ENCODE data around the gene AQP7. TPM values are rescaled to one million over a fixed set of nuclear protein-coding genes. Genes with fewer than 3 reads are reported as not detected.

Gene AQP7
- total and polyA plus RNA-seq, 2 donors (not counting 1 experiment from before 2014, with no cell fraction given): not detected

DNA sequence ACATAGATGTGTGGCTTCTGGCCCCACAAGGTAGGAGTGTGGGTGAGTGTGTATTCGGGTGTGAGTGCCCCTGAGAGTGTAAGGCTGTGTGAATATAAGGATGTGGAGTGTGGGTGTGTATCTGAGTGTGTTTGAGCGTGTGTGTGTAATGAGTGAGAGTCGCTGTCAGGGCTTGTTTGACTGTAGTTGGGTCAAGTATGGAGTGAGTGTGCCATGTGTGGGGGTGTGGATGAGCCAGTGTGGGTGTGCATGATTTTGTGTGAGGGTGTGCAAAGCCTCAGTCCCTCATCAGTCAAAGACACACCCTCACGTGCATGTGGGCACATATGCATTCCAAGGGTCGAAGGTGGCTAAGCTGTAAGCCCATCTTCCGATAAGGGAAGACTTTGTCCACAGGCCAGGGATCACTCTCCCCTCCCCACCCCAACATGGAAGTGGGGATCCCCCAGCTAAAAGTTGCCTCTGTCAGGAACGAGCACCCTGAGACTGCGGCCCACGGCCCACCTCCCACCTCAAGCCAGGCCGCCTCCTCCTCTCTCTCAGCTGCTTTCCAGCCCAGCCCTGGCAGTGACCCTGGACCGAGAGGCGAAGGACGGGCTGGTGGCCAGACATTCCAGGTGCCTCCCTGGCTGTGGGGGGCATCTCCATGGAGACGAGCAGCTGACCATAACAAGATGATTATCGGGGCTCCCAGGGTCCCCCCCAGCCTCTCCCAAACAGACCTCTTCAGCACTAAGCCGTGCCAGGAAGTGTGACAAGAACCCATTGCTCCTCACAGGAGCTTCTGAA, 32.1 kb upstream of the AQP7 start:
- H3K27ac Mint-ChIP-seq: no peak overlapping the region
- no peaks in the 10 kb centered on the region for H3K9me3 Mint-ChIP-seq (ENCODE audit: insufficient read depth)
- H3K27ac ChIP-seq (ENCODE audit: low read length in 2 of 2): no peak overlapping the region

DNA sequence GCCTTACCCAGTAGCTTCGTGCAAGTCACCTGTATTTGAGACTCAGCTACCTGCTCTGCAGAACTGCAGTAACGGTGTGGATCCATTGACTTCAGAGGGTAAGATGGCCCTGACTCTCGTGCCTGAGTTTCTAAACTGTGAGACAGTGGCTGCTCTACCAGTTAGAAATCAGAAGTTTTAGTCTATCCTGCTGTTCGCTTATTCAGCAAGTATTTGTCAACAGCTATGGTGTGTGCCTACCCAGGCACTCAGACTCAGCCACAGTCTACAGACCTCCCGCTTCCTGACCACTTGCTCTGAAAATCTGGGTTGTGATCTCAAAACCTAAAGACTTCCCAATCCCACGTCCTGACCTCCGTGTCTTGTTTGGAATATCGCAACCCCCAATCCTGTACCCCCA, 31.5 kb upstream of the AQP7 start:
- TF ChIP-seq, protein P1, sequence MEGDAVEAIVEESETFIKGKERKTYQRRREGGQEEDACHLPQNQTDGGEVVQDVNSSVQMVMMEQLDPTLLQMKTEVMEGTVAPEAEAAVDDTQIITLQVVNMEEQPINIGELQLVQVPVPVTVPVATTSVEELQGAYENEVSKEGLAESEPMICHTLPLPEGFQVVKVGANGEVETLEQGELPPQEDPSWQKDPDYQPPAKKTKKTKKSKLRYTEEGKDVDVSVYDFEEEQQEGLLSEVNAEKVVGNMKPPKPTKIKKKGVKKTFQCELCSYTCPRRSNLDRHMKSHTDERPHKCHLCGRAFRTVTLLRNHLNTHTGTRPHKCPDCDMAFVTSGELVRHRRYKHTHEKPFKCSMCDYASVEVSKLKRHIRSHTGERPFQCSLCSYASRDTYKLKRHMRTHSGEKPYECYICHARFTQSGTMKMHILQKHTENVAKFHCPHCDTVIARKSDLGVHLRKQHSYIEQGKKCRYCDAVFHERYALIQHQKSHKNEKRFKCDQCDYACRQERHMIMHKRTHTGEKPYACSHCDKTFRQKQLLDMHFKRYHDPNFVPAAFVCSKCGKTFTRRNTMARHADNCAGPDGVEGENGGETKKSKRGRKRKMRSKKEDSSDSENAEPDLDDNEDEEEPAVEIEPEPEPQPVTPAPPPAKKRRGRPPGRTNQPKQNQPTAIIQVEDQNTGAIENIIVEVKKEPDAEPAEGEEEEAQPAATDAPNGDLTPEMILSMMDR (IDR thresholded peaks at IDR 0.05): no peak
- no peak for TF ChIP-seq EZH2 (IDR thresholded peaks at IDR 0.05; ENCODE audit: borderline replicate concordance, insufficient read depth, low read depth, low read length, poor library complexity, severe bottlenecking)
- CTCF ChIA-PET: interaction anchor here (1.2 kb wide), 1 partner anchor 18 kb away, joined by 3 read pairs; no protein-coding TSS in a partner anchor
- WGBS (ENCODE audit: insufficient coverage): 93% methylated on average over 7 of the region's 8 CpGs

More for the DNA sequence above, 32.1 kb upstream of the AQP7 start:
- peaks cover 4% of the 10 kb centered on the region for H3K4me1 Mint-ChIP-seq
- Histone ChIP-seq H4K20me1 (ENCODE audit: control insufficient read depth, insufficient read depth, low read length, poor library complexity, severe bottlenecking) (no peaks in the 10 kb centered on the region), H3K4me3 (ENCODE audit: control extremely low read depth in 1 of 5, extremely low read depth in 1 of 5, insufficient read depth in 1 of 5, low read depth in 2 of 5, low read length in 4 of 5) (no peak overlapping the region), H3K4me1 (ENCODE audit: control insufficient read depth in 2 of 2, insufficient read depth in 2 of 2, low read length in 2 of 2) (peaks cover 0 to 5% of the 10 kb centered on the region in 2 donors), H3K27me3 (replicated peaks in 1 of 4; ENCODE audit: control extremely low read depth in 1 of 4, control insufficient read depth in 3 of 4, insufficient read depth in 4 of 4, low read length in 3 of 4) (peaks cover 0 to 3% (median 0%) of the 10 kb centered on the region in 4 experiments), H3K36me3 (replicated peaks in 1 of 2; ENCODE audit: control extremely low read depth in 1 of 2, control insufficient read depth in 1 of 2, extremely low read depth in 1 of 2, insufficient read depth in 2 of 2, low read length in 1 of 2) (no peaks in the 10 kb centered on the region), H3K9ac (ENCODE audit: low read length) (no peak overlapping the region), H2AFZ (ENCODE audit: insufficient read depth, low read depth, low read length, poor library complexity, severe bottlenecking) (no peak overlapping the region), H3K9me3 (ENCODE audit: control extremely low read depth in 1 of 3, control insufficient read depth in 2 of 3, insufficient read depth in 1 of 3, low read length in 2 of 3) (no peaks in the 10 kb centered on the region), H3K79me2 (ENCODE audit: control insufficient read depth, insufficient read depth, low read length) (no peaks in the 10 kb centered on the region), H3K4me2 (replicated peaks; ENCODE audit: low read depth, low read length, poor library complexity, severe bottlenecking) (no peak overlapping the region)
- DNase-seq (no peak), ATAC-seq (ENCODE audit: low read depth) (no peak)
- TF ChIP-seq, protein P1 (IDR thresholded peaks at IDR 0.05): no peak
- no peak for TF ChIP-seq EZH2 (IDR thresholded peaks at IDR 0.05; ENCODE audit: borderline replicate concordance, insufficient read depth, low read depth, low read length, poor library complexity, severe bottlenecking)
- POLR2A ChIA-PET: no interaction called here
- no peaks in the 10 kb centered on the region for H3K27me3 Mint-ChIP-seq
- intact Hi-C loops (cut with micrococcal nuclease): no loop called here
- 83% methylated on average over 11 of the region's 16 CpGs for WGBS (ENCODE audit: insufficient coverage)
- CTCF ChIA-PET: interaction anchor here (1.3 kb wide), 1 partner anchor 59 kb away, joined by 3 read pairs; no protein-coding TSS in a partner anchor
- H3K4me3 Mint-ChIP-seq: no peak overlapping the region

More for the DNA sequence above, 31.5 kb upstream of the AQP7 start:
- Mint-ChIP-seq H3K27ac (no peak overlapping the region), H3K4me3 (no peak overlapping the region), H3K9me3 (ENCODE audit: insufficient read depth) (no peaks in the 10 kb centered on the region), H3K27me3 (no peaks in the 10 kb centered on the region), H3K4me1 (peaks cover 4% of the 10 kb centered on the region)
- Histone ChIP-seq H2AFZ (ENCODE audit: insufficient read depth, low read depth, low read length, poor library complexity, severe bottlenecking) (no peak overlapping the region), H3K4me3 (ENCODE audit: control extremely low read depth in 1 of 5, extremely low read depth in 1 of 5, insufficient read depth in 1 of 5, low read depth in 2 of 5, low read length in 4 of 5) (no peak overlapping the region), H3K4me2 (replicated peaks; ENCODE audit: low read depth, low read length, poor library complexity, severe bottlenecking) (no peak overlapping the region), H3K79me2 (ENCODE audit: control insufficient read depth, insufficient read depth, low read length) (no peaks in the 10 kb centered on the region), H3K27me3 (replicated peaks in 1 of 4; ENCODE audit: control extremely low read depth in 1 of 4, control insufficient read depth in 3 of 4, insufficient read depth in 4 of 4, low read length in 3 of 4) (peaks cover 0 to 3% (median 0%) of the 10 kb centered on the region in 4 experiments), H3K9me3 (ENCODE audit: control extremely low read depth in 1 of 3, control insufficient read depth in 2 of 3, insufficient read depth in 1 of 3, low read length in 2 of 3) (no peaks in the 10 kb centered on the region), H3K36me3 (replicated peaks in 1 of 2; ENCODE audit: control extremely low read depth in 1 of 2, control insufficient read depth in 1 of 2, extremely low read depth in 1 of 2, insufficient read depth in 2 of 2, low read length in 1 of 2) (no peaks in the 10 kb centered on the region), H3K4me1 (ENCODE audit: control insufficient read depth in 2 of 2, insufficient read depth in 2 of 2, low read length in 2 of 2) (peaks cover 0 to 5% of the 10 kb centered on the region in 2 donors), H4K20me1 (ENCODE audit: control insufficient read depth, insufficient read depth, low read length, poor library complexity, severe bottlenecking) (no peaks in the 10 kb centered on the region), H3K9ac (ENCODE audit: low read length) (no peak overlapping the region), H3K27ac (ENCODE audit: low read length in 2 of 2) (no peak overlapping the region)
- intact Hi-C loops (cut with micrococcal nuclease): no loop called here
- POLR2A ChIA-PET: no interaction called here
- ATAC-seq (ENCODE audit: low read depth): no peak
- no peak for DNase-seq

All from B cell (primary cell).